ENCODE measurements around the gene TTC27. TPM values are rescaled to one million over a fixed set of nuclear protein-coding genes. Genes with fewer than 3 reads are reported as not detected.

The TTC27 gene
- total RNA-seq, 6 experiments from 2014 or later = 6.8 to 9.5 (median 7.3) TPM

DNA sequence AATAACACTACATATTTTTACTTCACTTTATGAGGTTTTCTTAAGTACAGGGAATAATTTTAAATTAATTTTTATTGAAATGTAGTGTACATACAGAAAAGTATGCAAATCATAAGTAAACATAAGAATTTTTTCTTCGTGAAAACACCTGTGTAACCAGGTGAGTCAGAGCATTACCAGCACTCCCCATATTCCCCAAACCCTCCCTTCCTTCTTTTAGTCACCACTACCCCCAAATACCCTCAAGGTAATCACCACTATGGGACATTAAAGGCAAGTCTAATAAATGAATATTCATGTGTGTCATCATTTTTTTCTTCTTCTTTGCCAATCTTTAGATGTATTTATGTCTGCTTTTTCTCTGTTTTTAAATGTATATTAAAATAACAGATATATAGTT is 179.0 kb downstream of the TTC27 start:
- H3K27me3 ChIP-seq = no peaks in the 10 kb centered on the region
- 67% methylated on average over 1 of the region's 1 CpG for WGBS (ENCODE audit: insufficient coverage, low coverage, low lambda C conversion rate, missing lambda C conversion rate)
- TF ChIP-seq, protein P1, sequence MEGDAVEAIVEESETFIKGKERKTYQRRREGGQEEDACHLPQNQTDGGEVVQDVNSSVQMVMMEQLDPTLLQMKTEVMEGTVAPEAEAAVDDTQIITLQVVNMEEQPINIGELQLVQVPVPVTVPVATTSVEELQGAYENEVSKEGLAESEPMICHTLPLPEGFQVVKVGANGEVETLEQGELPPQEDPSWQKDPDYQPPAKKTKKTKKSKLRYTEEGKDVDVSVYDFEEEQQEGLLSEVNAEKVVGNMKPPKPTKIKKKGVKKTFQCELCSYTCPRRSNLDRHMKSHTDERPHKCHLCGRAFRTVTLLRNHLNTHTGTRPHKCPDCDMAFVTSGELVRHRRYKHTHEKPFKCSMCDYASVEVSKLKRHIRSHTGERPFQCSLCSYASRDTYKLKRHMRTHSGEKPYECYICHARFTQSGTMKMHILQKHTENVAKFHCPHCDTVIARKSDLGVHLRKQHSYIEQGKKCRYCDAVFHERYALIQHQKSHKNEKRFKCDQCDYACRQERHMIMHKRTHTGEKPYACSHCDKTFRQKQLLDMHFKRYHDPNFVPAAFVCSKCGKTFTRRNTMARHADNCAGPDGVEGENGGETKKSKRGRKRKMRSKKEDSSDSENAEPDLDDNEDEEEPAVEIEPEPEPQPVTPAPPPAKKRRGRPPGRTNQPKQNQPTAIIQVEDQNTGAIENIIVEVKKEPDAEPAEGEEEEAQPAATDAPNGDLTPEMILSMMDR (IDR thresholded peaks at IDR 0.05) = no peak
- no peak for TF ChIP-seq POLR2A (IDR thresholded peaks at IDR 0.05)
- no peaks in the 10 kb centered on the region for H3K9me3 ChIP-seq
- no peak overlapping the region for H3K4me3 ChIP-seq
- no peaks in the 10 kb centered on the region for H3K4me1 ChIP-seq
- intact Hi-C loops (cut with DNase I) = no loop called here
- no peak for ATAC-seq
- no peak for DNase-seq
- H3K27ac ChIP-seq = no peak overlapping the region
- H3K36me3 ChIP-seq = no peaks in the 10 kb centered on the region

DNA sequence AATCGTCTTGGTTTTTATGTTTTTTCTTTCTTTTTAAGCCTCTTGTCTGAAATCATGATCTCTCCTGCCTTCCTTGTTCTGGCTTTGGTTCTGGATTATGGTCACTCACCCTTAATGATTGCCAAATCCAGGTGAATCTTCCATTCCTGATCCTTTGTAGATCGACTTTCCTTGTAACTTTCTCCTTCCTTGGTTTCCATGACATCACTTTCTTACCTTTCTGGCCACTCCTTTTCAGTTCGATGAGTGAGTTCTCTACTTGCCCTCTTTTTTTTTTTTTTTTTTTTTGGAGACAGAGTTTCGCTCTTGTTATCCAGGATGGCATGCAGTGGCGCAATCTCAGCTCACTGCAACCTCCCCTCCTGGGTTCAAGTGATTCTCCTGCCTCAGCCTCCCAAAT is 179.8 kb downstream of the TTC27 start:
- TF ChIP-seq POLR2A (IDR thresholded peaks at IDR 0.05) = no peak
- TF ChIP-seq, protein P1 (IDR thresholded peaks at IDR 0.05) = no peak
- Histone ChIP-seq H3K27me3 (no peaks in the 10 kb centered on the region), H3K4me3 (no peak overlapping the region), H3K27ac (no peak overlapping the region), H3K4me1 (no peaks in the 10 kb centered on the region), H3K9me3 (no peaks in the 10 kb centered on the region), H3K36me3 (no peaks in the 10 kb centered on the region)
- no peak for DNase-seq
- ATAC-seq = no peak
- WGBS (ENCODE audit: insufficient coverage, low coverage, low lambda C conversion rate, missing lambda C conversion rate) = 82% methylated on average over 5 of the region's 5 CpGs
- intact Hi-C loops (cut with DNase I) = no loop called here

DNA sequence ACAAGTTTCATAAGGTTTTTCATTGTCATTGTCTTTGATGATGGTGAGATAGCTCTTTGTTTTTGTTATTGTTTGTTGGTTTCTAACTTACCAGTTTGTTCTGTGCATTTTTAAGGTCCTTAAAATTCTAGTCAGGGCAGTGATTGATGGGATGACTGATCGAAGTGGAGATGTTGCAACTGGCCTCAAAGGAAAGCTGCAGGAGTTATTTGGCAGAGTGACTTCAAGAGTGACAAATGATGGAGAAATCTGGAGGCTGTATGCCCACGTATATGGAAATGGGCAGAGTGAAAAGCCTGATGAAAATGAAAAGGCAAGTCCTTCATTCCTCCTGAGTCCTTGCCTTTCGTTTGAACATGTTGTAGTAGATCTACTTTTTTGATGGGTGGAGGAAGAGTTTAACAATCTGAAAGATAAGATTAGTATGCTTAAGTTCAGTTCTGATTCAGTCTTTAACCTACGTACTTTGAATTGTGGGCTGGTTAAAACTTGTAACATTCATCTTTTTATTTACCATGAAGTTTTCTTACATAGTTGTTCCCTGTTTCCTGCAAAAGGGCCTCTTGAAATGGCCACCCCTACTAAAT is 183.2 kb downstream of the TTC27 start:
- DNase-seq (no peak), ATAC-seq (no peak)
- H3K4me3 ChIP-seq = no peak overlapping the region
- H3K27me3 ChIP-seq = no peaks in the 10 kb centered on the region
- no peak overlapping the region for H3K27ac ChIP-seq
- TF ChIP-seq POLR2A (IDR thresholded peaks at IDR 0.05) = no peak
- TF ChIP-seq, protein P1 (IDR thresholded peaks at IDR 0.05) = no peak
- intact Hi-C loops (cut with DNase I) = no loop called here
- 55% methylated on average over 4 of the region's 4 CpGs for WGBS (ENCODE audit: insufficient coverage, low coverage, low lambda C conversion rate, missing lambda C conversion rate)
- H3K4me1 ChIP-seq = no peaks in the 10 kb centered on the region
- H3K36me3 ChIP-seq = no peaks in the 10 kb centered on the region
- no peaks in the 10 kb centered on the region for H3K9me3 ChIP-seq

DNA sequence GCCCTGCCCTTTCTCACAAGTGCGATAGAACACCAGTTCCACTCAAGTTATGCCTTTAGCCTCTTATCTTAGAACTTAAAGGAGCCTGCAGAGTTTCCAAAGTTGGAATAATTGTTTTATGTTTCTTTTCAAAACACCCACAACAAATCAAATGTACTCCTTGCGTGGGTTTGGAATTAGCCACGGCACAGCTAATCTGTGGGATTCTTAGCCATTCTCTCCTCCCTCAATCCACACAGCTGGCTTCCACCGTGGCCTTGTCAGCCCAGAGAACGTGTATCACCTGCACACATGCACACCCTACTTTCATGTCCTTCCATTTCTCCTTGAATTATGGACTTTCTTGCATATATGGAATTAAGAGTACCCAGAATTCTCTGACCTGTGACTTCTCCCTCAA is 183.8 kb downstream of the TTC27 start:
- Histone ChIP-seq H3K36me3 (no peaks in the 10 kb centered on the region), H3K27ac (no peak overlapping the region), H3K9me3 (no peaks in the 10 kb centered on the region), H3K4me3 (no peak overlapping the region), H3K4me1 (no peaks in the 10 kb centered on the region), H3K27me3 (no peaks in the 10 kb centered on the region)
- no peak for ATAC-seq
- TF ChIP-seq, protein P1 (IDR thresholded peaks at IDR 0.05) = no peak
- no peak for TF ChIP-seq POLR2A (IDR thresholded peaks at IDR 0.05)
- no peak for DNase-seq
- 88% methylated on average over 5 of the region's 5 CpGs for WGBS (ENCODE audit: insufficient coverage, low coverage, low lambda C conversion rate, missing lambda C conversion rate)
- intact Hi-C loops (cut with DNase I) = no loop called here

- TF ChIP-seq, protein P1 (IDR thresholded peaks at IDR 0.05) = no peak
- TF ChIP-seq POLR2A (IDR thresholded peaks at IDR 0.05) = no peak
- intact Hi-C loops (cut with DNase I) = no loop called here
- no peak overlapping the region for H3K27ac ChIP-seq
- no peaks in the 10 kb centered on the region for H3K36me3 ChIP-seq
- no peaks in the 10 kb centered on the region for H3K27me3 ChIP-seq
- no peaks in the 10 kb centered on the region for H3K4me1 ChIP-seq
- DNase-seq (no peak), ATAC-seq (no peak)
- no peaks in the 10 kb centered on the region for H3K9me3 ChIP-seq
- no peak overlapping the region for H3K4me3 ChIP-seq
- WGBS (ENCODE audit: insufficient coverage, low coverage, low lambda C conversion rate, missing lambda C conversion rate) = 100% methylated on average over 2 of the region's 3 CpGs
Measured at GRCh38 chr2:32812316-32812715, 184.5 kb downstream of the TTC27 start.

Measured in right lobe of liver (tissue), 6 donors.